Right hindlimb (tissue), 1 donor: ENCODE data around the gene H6PD.

ENCODE experiments used
- DNase-seq: peaks from one replicate; pipeline ENCODE4 v3.0.0-alpha.2; 2018

Gene H6PD

DNA sequence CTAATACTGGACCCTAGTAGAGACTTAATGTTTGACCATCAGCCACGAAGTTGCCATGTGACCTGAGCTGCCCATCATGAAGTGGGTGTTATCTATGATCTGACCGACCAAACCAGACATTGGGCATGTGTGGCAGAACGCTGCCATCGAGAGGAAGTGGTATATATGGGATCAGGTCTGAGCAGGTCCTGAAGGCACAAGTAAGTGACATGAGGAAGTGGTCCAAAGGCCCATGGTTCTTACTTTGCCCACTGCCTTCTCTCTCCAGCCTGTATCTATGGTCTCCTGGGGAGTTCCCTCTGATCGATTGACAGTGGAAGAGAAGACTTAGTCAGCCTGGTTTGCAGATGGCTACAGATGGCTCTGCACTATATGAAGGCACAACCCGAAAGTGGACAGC, 66.0 kb downstream of the H6PD start:
- no peak for DNase-seq

DNA sequence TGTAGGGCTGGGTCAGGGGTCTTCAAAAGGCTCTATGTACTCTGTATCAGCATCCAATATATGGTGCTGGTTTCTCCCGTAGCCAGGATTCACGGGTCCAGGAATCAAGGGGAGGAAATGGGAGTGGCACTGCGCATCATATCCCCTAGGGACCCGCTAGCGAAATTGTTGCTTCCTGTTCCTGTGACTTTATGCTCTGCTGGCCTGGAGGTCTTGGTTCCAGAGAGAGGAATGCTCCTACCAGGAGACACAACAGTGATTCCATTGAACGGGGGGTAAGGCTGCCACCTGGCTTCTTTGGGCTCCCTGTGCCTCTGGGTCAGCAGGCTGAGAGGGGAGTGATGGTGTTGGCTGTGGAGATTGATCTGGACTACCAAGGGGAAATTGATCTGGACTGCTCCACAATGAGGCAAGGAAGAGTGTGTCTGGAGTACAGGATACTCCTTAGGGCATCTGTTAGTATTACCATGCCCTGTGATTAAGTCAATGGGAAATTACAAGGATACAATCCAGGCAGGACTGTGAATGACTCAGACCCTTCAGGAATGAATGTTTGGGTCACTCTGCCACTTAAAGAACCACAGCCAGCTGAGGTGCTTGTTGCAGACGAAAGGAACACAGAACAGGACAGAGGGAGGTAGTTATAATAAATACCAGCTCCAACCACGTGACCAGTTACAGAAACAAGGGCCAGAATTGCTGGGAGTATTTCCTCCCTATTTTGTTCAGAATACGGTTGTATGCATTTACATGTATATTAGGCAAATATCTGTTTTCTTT, 68.4 kb downstream of the H6PD start:
- DNase-seq, result no peak

DNA sequence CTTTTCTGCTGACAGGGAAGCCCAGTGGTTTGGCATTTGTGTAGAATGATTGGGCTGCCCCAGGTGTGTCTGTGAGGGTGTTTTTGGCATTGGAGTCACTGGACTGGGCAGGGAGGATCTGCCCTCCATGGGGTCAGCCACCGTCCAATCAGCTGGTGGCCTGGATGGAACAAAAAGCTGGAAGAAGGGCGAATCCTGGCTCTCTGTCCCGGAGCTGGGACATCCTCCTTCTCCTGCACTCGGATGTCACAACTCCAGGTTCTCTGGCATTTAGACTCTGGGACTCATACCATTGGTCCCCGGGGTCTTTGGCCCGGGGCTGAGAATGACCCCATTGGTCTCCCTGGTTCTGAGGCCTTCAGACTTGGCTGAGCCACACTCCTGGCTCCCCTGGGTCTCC, 69.3 kb downstream of the H6PD start:
- no peak for DNase-seq

DNA sequence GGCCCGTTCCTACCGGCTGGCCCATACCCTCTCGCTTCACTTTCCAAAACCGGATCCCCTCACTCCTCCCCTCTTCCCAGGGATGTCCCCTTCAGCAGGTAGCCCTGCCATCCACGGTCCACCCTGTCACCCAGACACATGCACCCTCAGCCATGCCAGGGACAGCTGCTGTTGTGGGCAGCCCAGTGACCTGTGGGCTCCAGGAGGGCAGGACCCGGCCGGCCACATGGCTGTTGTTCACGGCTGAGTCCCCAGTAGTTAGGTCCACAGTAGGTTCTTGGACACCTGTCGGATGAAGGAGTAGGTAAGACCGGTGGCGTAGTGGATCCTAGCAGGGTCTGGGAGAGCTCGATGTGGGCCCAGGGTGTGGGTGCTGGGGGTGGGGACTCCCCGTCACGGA, 70.6 kb downstream of the H6PD start:
- no peak for DNase-seq

- DNase-seq, result no peak
These were observed 71.4 kb downstream of the H6PD start for GRCh38 chr1:9306006-9306405.

- no peak for DNase-seq
These were observed 72.7 kb downstream of the H6PD start for GRCh38 chr1:9307303-9307702.

- no peak for DNase-seq
These were observed 73.7 kb downstream of the H6PD start for GRCh38 chr1:9308236-9308785.

DNA sequence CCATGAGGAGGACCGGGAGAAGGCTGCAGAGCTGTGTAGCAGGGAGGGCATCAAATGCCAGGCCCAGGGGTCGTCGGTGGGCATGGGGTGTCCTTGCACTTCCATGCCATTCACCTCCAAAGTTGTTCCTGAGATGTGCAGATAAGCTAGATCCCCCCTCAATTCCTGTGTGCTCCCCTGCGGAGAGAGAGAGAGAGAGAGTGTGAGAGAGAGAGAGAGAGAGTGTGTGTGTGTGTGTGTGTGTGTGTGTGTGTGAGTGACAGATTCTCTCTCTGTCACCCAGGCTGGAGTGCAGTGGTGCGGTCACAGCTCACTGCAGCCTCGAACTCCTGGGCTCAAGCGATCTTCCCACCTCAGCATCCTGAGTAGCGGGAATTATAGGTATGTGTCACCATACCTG, 74.5 kb downstream of the H6PD start:
- no peak for DNase-seq

GRCh38 chr1:9309991-9310390, 75.4 kb downstream of the H6PD start:
- no peak for DNase-seq

DNA sequence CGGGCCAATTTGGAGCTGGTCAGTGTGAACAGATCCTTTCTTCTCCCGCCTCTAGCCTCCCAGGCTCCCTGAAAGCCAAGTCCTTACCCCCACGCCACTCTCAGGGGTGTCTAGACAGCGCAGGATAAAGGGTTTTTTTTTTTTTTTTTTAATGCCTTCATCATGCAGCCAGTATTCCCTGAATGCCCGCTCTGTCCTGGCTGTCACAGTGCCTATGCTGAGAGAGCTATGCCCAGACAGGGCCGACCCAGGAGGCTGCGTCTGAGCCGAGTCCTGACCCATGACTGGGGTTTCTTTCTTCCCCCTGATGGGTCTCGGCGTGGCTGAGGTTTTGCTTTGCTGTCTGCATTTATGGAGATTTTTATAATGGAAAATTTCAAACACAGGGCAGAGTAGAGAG, 76.5 kb downstream of the H6PD start:
- DNase-seq, result no peak

DNA sequence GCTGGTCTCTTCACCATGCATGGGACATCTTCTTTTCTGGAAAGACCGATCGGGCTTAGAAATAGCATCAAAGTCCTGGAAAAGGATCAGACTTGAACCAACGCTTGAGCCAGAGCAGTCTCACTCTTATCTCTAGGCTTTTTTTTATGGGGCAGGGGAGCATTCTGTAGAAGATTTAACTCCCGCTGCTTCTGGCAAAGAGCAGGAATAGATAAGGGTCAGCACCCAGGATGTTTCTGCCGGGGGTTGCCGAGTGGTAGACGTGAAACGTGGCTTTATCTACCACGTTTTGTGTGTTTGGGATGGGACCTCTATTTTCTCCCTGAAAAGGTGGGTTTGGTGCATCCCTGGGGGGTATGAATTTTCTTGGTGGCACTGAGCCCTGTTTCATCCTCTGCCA, 76.9 kb downstream of the H6PD start:
- DNase-seq, result no peak

GRCh38 chr1:9312168-9312720, 77.7 kb downstream of the H6PD start:
- no peak for DNase-seq

DNA sequence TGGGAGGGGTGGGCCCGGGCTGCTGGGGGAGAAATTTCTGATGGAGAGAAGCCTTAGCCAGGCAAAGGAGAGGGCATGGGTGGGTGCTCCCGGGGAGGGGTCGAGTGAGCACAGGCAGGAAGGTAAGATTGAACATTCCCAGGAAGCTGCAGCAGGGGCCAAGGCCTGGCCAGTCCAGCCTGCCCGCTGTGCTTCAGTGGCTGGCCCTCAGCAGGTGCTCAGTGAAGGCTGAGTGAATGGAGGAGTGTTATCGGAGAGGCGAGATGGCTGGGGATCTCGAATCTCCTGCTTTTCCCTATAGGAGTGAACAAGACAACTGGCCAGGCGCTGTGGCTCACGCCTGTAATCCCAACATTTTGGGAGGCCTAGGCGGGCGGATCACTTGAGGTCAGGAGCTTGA, 79.0 kb downstream of the H6PD start:
- no peak for DNase-seq

- no peak for DNase-seq
These were observed 79.5 kb downstream of the H6PD start for GRCh38 chr1:9314111-9314510.

DNA sequence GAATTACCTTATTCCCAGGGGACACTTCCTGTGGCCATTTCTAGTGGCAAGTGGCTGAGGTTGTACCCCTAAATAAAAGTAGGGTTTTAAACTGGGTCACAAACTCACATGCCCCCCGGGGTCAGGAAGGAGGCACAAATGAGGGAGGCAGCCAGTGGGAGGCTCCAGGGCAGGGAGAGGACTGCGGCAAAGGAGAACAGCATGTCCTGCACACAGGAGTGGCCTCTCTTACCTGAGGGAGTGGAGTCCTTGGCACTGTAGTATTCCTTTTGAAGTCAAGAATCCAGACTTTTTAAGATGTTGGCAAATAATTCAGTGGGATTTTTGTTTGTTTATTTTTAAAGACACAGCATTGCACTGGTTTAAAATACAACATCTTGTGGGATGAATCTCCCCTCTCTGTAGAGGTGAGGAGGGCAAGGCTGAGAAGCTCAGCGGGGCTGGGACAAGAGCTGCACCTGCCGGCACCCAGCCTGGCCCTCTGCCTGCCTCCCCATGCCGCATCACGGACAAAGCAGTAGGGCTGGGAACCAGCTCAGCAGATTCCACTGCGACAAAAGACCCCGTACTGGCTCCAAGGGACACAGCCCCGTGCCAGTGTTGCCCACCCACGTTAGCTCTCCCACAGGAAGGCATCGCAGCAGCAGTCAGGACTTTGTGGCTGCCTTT, 80.3 kb downstream of the H6PD start:
- no peak for DNase-seq

GRCh38 chr1:9315411-9316079, 81.0 kb downstream of the H6PD start:
- no peak for DNase-seq

DNA sequence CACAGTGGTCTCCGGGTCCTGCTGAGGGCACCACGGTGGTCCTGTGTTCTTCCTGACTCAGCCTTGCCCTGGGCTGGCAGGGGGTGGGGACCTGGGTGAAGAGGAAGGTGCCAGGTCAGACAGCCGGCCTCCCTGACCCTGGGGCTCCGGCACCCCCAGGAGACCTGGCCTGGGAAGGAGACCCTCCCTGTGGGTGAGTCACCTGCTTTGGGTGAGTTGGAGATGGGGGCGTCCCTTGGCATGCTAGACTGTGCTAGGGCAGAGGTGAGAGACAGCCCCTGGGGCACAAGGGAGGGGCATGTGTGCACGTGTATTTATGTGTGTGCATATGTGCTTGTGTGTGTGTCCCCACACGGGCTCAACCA, 81.5 kb downstream of the H6PD start:
- no peak for DNase-seq

DNA sequence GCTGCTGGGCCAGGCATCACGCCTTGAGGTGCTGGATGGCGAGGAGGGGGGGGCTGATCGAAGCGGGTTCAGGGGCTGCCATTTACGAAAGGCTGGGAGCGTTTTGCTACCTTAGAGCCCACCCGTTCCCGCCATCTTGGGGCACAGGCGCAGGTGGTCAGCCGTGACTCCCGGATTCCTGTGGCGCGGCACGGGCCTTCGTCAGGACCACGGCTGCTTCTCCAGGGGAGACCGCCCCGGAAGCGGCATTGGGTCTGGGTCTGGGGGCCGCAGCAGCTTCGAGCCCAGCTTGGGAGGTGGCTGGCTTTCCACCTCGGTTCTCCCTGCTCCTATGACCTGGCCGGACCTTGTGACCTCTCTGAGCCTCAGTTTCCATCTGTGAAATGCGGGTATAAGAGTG, 81.9 kb downstream of the H6PD start:
- DNase-seq, result no peak

DNA sequence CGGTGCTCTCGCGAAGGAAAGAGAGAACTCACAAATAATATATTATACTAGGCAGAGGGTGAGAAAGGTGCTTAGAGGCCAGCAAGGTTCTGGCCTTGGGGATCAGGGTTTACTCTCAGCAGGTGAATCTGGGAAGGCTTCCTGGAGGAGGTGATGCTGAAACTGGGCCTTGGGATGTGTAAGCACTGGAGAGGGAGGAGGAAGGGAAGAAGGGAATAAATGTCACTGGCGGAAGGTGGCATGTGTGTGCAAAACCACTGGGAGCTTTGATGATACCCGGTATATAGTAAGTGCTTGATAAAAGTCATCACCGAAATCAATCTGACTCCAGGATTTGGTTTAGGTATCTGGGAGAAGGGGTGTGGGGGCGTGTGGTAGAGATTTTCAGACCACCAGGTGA, 82.5 kb downstream of the H6PD start:
- no peak for DNase-seq

DNA sequence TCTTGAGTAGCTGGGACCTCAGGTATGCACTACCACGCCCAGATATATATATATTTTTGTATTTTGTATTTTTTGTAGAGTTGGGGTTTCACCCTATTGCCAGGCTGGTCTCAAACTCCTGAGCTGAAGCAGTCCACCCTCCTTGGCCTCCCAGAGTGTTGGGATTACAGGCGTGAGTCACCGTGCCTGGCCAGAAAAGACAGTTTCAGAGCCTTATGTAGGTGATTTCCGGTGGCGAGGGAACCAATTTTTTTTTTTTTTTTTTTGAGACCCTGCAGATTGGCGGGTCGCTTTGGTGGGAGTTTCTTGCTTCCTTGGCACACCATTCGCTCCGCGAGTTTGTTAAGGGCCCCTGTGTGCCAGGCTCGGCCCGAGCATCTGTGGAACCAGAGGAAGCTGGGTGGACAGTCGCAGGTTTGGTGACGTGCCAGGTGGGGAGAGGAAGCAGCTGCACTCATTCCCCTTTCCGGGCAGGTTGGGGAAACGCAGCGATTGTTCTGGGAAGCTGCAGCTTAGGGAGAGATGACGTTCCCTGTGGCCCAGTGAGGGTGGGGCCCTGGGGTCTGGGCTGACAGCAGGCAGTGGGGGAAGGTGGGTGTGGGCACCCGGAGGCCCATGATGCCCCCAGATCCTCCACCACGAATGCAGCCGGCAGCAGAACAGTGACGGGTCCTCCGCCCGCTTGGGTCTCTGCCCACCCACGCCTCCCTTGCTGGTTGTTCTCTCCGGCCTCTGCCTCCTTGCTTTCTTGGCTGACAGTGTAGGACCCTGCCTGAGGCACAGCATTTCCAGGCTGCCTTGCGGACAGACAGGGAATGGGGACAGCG, 83.2 kb downstream of the H6PD start:
- peak; percentile 77 for DNase-seq

DNA sequence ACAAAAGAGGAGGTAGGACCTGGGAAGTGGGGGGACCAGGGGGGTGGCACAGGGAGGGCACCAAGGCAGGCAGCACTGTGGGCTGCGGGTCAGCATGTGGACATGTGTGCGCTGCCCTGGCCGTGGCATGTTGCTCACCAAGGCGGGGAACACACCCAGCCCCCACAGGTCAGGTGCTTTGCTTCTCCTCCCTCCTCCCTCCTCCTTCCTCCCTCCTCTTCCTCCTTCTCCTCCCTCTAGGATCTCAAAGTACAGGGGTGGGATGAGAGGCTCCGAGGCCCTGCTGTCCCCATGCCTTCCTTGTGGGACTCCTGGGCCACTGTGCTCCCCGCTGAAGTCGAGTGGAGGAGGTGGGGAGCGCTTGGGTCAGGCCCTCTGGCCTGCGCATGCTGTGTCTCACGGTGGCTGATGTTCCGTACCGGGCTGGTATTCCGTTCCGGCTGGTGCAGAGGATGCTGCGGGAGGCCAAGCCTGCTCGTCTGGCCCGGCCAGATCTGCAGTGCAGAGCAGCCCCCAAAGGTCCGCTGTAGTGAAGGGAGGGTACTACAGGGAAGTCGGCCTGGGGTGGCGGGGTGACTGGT, 84.7 kb downstream of the H6PD start:
- no peak for DNase-seq

GRCh38 chr1:9319789-9320519, 85.4 kb downstream of the H6PD start:
- DNase-seq, result no peak
